PC-3 (cell line): Measurements from ENCODE around the gene AMZ1.

Source experiments
- EZH2 ChIP-seq: fragments of 300-600 bp; sonication (generic); IDR thresholded peaks from one replicate; pipeline ENCODE4 v1.6.1; 2017; ENCODE audit warnings: antibody characterized with exemption, mild to moderate bottlenecking, low read length; ENCODE audit not compliant: unreplicated experiment
- EZH2phosphoT487 ChIP-seq: fragments of 300-600 bp; sonication (generic); IDR thresholded peaks from 2 replicates; pipeline ENCODE4 v1.6.1; 2018; ENCODE audit warnings: mild to moderate bottlenecking, antibody characterized with exemption, low read length, borderline replicate concordance
- TF ChIP-seq, protein P1 (sequence below): fragments of 300-600 bp; sonication (generic); conservative IDR thresholded peaks from 2 replicates; pipeline ENCODE4 v1.5.1; 2017; ENCODE audit warnings: antibody characterized with exemption, low read depth, mild to moderate bottlenecking, low read length

DNA sequence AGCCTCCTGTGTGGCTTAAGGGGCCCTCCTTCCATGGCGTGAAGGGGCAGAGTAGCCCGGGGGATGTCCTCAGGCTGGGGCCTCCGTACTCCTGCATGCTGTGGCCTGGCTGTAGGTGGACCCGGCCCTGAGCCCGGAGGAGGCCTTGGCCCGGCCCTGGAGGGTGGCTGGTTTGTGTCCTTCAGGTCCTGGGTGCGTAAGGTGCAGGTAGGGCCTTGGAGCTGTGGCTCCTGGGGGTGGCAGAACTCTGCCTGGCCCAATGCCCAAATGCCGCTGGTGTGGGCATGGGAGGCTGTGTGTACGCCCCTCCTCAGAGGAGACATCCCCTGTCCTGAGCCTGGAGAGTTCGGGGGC, 26.9 kb upstream of the AMZ1 start:
- TF ChIP-seq, protein P1, sequence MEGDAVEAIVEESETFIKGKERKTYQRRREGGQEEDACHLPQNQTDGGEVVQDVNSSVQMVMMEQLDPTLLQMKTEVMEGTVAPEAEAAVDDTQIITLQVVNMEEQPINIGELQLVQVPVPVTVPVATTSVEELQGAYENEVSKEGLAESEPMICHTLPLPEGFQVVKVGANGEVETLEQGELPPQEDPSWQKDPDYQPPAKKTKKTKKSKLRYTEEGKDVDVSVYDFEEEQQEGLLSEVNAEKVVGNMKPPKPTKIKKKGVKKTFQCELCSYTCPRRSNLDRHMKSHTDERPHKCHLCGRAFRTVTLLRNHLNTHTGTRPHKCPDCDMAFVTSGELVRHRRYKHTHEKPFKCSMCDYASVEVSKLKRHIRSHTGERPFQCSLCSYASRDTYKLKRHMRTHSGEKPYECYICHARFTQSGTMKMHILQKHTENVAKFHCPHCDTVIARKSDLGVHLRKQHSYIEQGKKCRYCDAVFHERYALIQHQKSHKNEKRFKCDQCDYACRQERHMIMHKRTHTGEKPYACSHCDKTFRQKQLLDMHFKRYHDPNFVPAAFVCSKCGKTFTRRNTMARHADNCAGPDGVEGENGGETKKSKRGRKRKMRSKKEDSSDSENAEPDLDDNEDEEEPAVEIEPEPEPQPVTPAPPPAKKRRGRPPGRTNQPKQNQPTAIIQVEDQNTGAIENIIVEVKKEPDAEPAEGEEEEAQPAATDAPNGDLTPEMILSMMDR = peak; percentile 11; the same call in 1 of the 2 replicates
- TF ChIP-seq EZH2 = no peak
- TF ChIP-seq EZH2phosphoT487 = no peak
